ENCODE measurements around the gene FPGT. TPM values are rescaled to one million over a fixed set of nuclear protein-coding genes. Genes with fewer than 3 reads are reported as not detected.
"Not testable (repeated sequence)": the region's sequence is repeated elsewhere in the genome, so short reads cannot be mapped to it uniquely, and the experiment has no call there.

Gene FPGT
- total RNA-seq, 1 experiment from 2014 or later: 9.6 TPM

DNA sequence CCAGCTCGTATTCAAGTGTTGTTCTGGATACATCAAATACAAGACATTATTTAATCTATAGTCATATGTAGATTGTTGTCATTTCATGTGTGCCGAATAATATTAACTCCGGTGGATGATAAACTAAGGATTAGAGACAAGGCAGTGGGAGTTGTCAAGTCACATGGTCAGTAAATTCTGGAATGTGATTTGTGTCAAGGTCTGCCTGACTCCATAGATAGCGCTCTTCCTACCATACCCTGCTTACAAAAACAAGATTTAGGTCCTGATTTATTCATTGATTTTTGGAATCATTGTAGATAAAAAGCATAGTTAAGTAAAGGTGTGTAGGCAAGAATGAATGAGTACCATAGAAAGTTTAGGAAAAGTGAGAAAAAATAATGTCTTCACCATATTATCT, 39.7 kb downstream of the FPGT start:
- TF ChIP-seq, protein P1, sequence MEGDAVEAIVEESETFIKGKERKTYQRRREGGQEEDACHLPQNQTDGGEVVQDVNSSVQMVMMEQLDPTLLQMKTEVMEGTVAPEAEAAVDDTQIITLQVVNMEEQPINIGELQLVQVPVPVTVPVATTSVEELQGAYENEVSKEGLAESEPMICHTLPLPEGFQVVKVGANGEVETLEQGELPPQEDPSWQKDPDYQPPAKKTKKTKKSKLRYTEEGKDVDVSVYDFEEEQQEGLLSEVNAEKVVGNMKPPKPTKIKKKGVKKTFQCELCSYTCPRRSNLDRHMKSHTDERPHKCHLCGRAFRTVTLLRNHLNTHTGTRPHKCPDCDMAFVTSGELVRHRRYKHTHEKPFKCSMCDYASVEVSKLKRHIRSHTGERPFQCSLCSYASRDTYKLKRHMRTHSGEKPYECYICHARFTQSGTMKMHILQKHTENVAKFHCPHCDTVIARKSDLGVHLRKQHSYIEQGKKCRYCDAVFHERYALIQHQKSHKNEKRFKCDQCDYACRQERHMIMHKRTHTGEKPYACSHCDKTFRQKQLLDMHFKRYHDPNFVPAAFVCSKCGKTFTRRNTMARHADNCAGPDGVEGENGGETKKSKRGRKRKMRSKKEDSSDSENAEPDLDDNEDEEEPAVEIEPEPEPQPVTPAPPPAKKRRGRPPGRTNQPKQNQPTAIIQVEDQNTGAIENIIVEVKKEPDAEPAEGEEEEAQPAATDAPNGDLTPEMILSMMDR (IDR thresholded peaks at IDR 0.05; ENCODE audit: unreplicated experiment): no peak
- ChIA-PET POLR2A (no interaction called here), CTCF (no interaction called here)
- no TSS peak for BruUV-seq (replicated peaks)
- Mint-ChIP-seq H3K27ac (ENCODE audit: low read depth, unreplicated experiment) (no peak overlapping the region), H3K36me3 (ENCODE audit: insufficient read depth, unreplicated experiment) (no peaks in the 10 kb centered on the region), H3K9me3 (ENCODE audit: unreplicated experiment) (no peaks in the 10 kb centered on the region), H3K27me3 (ENCODE audit: insufficient read depth, unreplicated experiment) (no peaks in the 10 kb centered on the region), H3K4me1 (ENCODE audit: insufficient read depth, unreplicated experiment) (no peaks in the 10 kb centered on the region), H3K4me3 (ENCODE audit: unreplicated experiment) (no peak overlapping the region)
- no peak for DNase-seq (ENCODE audit: unreplicated experiment)
- intact Hi-C loops (cut with micrococcal nuclease): no loop called here

DNA sequence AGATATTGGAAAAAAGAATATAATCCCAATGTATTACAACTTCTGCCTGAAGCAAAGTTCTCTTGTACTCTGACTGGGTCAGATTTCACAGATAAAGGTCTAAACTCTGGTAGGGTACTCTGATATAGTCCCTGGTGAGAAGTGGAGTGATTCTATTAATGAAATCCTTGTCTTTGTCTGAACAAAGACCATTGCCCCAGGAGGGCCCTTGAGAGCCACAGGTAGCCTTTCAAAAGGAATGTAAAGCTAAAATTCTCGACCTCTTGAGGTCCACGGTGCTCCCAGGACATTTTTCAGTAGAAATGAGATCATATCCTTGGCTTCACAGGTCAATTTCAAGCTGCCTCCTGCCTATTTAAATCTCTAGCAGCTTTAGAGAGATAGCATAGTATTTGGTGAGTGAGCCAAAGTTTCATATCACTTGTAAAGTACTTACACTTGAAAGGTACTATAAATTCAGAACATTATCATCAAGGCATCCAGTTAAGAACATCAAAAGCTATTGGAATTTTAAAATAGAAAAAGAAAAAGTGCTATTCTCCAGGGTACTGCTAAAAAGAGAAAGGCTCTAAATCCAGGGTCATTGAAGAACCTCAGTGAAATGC, 47.2 kb downstream of the FPGT start:
- Mint-ChIP-seq H3K36me3 (ENCODE audit: insufficient read depth, unreplicated experiment) (no peaks in the 10 kb centered on the region), H3K9me3 (ENCODE audit: unreplicated experiment) (no peaks in the 10 kb centered on the region), H3K27me3 (ENCODE audit: insufficient read depth, unreplicated experiment) (no peaks in the 10 kb centered on the region), H3K4me3 (ENCODE audit: unreplicated experiment) (no peak overlapping the region), H3K27ac (ENCODE audit: low read depth, unreplicated experiment) (no peak overlapping the region), H3K4me1 (ENCODE audit: insufficient read depth, unreplicated experiment) (no peaks in the 10 kb centered on the region)
- ChIA-PET POLR2A (no interaction called here), CTCF (no interaction called here)
- no peak for DNase-seq (ENCODE audit: unreplicated experiment)
- no TSS peak for BruUV-seq (replicated peaks)
- TF ChIP-seq, protein P1 (IDR thresholded peaks at IDR 0.05; ENCODE audit: unreplicated experiment): no peak
- intact Hi-C loops (cut with micrococcal nuclease): no loop called here

DNA sequence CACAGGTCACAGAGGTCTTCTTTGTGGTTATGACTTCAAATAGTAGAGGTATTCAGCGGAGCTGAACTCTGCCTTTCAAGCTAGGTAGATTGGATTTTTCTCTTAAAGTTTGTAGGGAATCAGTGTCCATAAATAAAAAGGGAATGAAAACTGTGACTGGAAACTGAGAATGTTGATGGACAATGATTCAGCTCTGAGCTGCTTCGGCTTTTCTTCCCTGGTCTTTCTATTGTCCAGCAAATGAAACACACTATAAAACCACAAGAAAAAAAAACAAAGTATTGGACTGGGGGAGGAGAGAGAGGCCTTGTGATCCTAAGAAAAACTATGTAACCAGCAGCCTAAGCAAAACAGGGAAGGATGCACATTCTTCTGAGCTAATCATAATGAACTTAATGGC, 48.3 kb downstream of the FPGT start:
- POLR2A ChIA-PET: no interaction called here
- Mint-ChIP-seq H3K4me3 (ENCODE audit: unreplicated experiment) (no peak overlapping the region), H3K4me1 (ENCODE audit: insufficient read depth, unreplicated experiment) (no peaks in the 10 kb centered on the region), H3K27ac (ENCODE audit: low read depth, unreplicated experiment) (no peak overlapping the region), H3K36me3 (ENCODE audit: insufficient read depth, unreplicated experiment) (no peaks in the 10 kb centered on the region), H3K9me3 (ENCODE audit: unreplicated experiment) (no peaks in the 10 kb centered on the region), H3K27me3 (ENCODE audit: insufficient read depth, unreplicated experiment) (no peaks in the 10 kb centered on the region)
- DNase-seq (ENCODE audit: unreplicated experiment): no peak
- BruUV-seq (replicated peaks): no TSS peak
- TF ChIP-seq, protein P1 (IDR thresholded peaks at IDR 0.05; ENCODE audit: unreplicated experiment): no peak
- intact Hi-C loops (cut with micrococcal nuclease): no loop called here
- CTCF ChIA-PET: no interaction called here

DNA sequence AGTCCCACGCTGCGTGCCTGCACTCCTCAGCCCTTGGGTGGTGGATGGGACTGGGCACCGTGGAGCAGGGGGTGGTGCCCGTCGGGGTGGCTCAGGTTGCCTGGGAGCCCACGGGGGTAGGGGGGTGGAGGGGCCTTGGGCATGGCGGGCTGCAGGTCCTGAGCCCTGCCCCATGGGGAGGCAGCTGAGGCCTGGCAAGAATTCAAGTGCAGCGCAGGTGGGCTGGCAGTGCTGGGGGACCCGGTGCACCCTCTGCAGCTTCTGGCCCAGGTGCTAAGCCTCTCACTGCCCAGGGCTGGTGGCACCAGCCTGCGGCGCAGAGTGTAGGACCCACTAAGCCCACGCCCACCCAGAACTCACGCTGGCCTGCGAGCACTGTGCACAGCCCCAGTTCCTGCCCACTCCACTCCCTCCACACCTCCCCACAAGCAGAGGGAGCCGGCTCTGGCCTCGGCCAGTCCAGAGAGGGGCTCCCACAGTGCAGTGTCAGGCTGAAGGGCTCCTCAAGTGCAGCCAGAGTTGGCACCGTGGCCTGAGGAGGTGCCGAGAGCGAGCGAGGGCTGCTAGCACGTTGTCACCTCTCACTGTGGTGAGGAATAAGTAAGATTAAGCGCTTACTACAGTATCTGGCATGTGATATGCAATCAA, 50.0 kb downstream of the FPGT start:
- CTCF ChIA-PET: no interaction called here
- TF ChIP-seq, protein P1 (IDR thresholded peaks at IDR 0.05; ENCODE audit: unreplicated experiment): no peak

DNA sequence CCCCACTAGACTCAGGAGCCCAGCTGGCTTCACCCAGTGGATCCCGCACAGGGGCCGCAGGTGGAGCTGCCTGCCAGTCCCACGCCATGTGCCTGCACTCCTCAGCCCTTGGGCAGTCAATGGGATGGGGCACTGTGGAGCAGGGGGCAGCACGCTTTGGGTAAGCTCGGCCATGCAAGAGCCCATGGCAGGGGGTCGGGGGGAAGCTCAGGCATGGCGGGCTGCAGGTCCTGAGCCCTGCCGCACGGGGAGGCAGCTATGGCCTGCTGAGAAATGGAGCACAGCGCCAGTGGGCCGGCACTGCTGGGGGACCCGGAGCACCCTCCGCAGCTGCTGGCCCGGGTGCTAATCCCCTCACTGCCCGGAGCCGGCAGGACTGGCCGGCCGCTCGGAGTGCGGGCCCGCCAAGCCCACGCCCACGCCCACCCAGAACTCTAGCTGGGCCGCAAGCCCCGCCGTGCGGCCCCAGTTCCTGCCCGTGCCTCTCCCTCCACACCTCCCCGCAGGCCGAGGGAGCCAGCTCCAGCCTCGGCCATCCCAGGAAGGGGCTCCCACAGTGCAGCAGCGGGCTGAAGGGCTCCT, 55.3 kb downstream of the FPGT start:
- H3K4me3 Mint-ChIP-seq (ENCODE audit: unreplicated experiment); POLR2A ChIA-PET: not testable (repeated sequence)

More for the DNA sequence above, 50.0 kb downstream of the FPGT start:
- H3K27me3 Mint-ChIP-seq (ENCODE audit: insufficient read depth, unreplicated experiment): no peaks in the 10 kb centered on the region
- no peak overlapping the region for H3K4me3 Mint-ChIP-seq (ENCODE audit: unreplicated experiment)
- no peak for DNase-seq (ENCODE audit: unreplicated experiment)
- POLR2A ChIA-PET: no interaction called here
- no TSS peak for BruUV-seq (replicated peaks)
- intact Hi-C loops (cut with micrococcal nuclease): no loop called here
- H3K9me3 Mint-ChIP-seq (ENCODE audit: unreplicated experiment): no peaks in the 10 kb centered on the region
- H3K36me3 Mint-ChIP-seq (ENCODE audit: insufficient read depth, unreplicated experiment): no peaks in the 10 kb centered on the region
- no peak overlapping the region for H3K27ac Mint-ChIP-seq (ENCODE audit: low read depth, unreplicated experiment)
- no peaks in the 10 kb centered on the region for H3K4me1 Mint-ChIP-seq (ENCODE audit: insufficient read depth, unreplicated experiment)

More for the DNA sequence above, 55.3 kb downstream of the FPGT start:
- H3K36me3 Mint-ChIP-seq (ENCODE audit: insufficient read depth, unreplicated experiment); H3K9me3 Mint-ChIP-seq (ENCODE audit: unreplicated experiment); H3K27me3 Mint-ChIP-seq (ENCODE audit: insufficient read depth, unreplicated experiment); BruUV-seq (replicated peaks); DNase-seq (ENCODE audit: unreplicated experiment); H3K27ac Mint-ChIP-seq (ENCODE audit: low read depth, unreplicated experiment); CTCF ChIA-PET; H3K4me1 Mint-ChIP-seq (ENCODE audit: insufficient read depth, unreplicated experiment); intact Hi-C loops (cut with micrococcal nuclease): not testable (repeated sequence)

All from MCF 10A (cell line).